Fibroblast of mammary gland (primary cell): ENCODE data around the gene ANK2.

ENCODE experiments used
- DNase-seq: peaks from one replicate; pipeline ENCODE4 v3.0.0-alpha.2; 2010; ENCODE audit warnings: low read depth
- H3K4me3 ChIP-seq: 2 replicates; pipeline ENCODE4 v1.5.1; 2011; ENCODE audit warnings: low read depth, mild to moderate bottlenecking, low read length, moderate library complexity; ENCODE audit not compliant: control insufficient read depth
- CTCF ChIP-seq: conservative IDR thresholded peaks from 2 replicates; pipeline ENCODE4 v1.5.1; 2011; ENCODE audit warnings: low read depth, low read length, inconsistent platforms; ENCODE audit not compliant: control insufficient read depth, insufficient read depth

Gene ANK2

GRCh38 chr4:113049421-113050370 lies at the start of gene ANK2:
ANK2 (plus strand) TSS chr4:113049653; CDS start chr4:113049729, 76 bp downstream.
- DNase-seq: peak; percentile 28
- no peak for TF ChIP-seq CTCF
- H3K4me3 ChIP-seq: no peak within 1 kb of the TSS

- peak; percentile 59 for DNase-seq
- H3K4me3 ChIP-seq: no peak overlapping the region
- TF ChIP-seq CTCF: no peak
These were observed 45.6 kb upstream of the ANK2 start for GRCh38 chr4:113003841-113004240.

GRCh38 chr4:113004655-113005054 lies 44.8 kb upstream of the ANK2 start:
- TF ChIP-seq CTCF: no peak
- H3K4me3 ChIP-seq: no peak overlapping the region
- peak; percentile 9 for DNase-seq

- no peak for DNase-seq
These were observed 42.8 kb upstream of the ANK2 start for GRCh38 chr4:113006632-113007031.

DNA sequence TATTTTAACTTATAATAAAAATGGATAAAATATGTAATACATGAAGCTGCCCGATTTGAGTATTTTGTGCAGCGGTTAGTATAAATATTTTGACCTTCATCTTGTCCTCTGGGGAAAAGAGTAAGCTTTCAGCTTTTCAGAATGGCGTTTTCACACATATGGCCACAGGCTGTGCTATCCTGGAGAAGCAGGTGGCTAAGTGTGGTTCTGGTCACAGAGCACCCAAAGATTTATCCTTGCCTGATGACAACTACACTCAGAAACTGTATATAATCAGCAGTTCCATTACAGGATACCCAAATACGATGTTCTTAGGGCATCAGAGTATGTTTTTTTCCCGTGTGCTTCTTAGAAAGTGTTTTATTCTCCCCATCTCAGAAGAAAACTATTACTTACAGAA lies 42.3 kb upstream of the ANK2 start:
- DNase-seq: no peak
- H3K4me3 ChIP-seq: no peak overlapping the region
- TF ChIP-seq CTCF: no peak

More at GRCh38 chr4:113006632-113007031, 42.8 kb upstream of the ANK2 start:
- TF ChIP-seq CTCF: no peak
- H3K4me3 ChIP-seq: no peak overlapping the region

DNA sequence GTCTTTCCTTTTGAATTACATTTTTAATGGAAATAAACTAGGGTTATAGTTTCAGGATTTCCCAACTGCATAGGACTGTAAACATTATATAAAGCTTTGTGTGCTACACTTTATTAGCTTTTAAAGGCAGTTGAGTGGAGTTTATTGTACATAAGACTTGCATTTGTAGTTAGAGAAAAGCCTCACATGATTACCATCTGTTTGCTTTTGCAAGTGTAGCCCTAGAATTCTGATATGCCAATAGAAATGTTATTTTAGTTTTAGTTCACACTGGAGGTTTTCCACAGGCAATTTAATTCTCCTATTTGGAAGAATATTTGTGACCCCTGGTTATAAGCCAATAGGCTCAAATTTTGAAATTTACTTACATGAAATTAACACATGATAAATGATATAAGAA lies 41.3 kb upstream of the ANK2 start:
- no peak for DNase-seq
- H3K4me3 ChIP-seq: no peak overlapping the region
- no peak for TF ChIP-seq CTCF
